Stimulated activated naive B cell treated with anti-CD40 and anti-IgM and Interleukin-4, amounts not matched to agents 10 μg/mL and 1 μg/mL and 100 μg/mL, for 72 hours (primary cell): ENCODE results near the gene SAYSD1.

Source experiments
- ATAC-seq, 2 donors: fragments of 150-1000 bp; cut with Tn5 transposase; replicated peaks; 2 replicates each; pipeline ENCODE4 v1.10.0; 2021; ENCODE audit warnings: moderate library complexity in 1 of 2
- DNase-seq: peaks from one replicate; pipeline ENCODE4 v3.0.0; 2021
- H3K27ac Mint-ChIP-seq: one replicate; pipeline ENCODE4 v1.8.0; 2022; ENCODE audit warnings: mild to moderate bottlenecking, mixed read lengths
- H3K27me3 Mint-ChIP-seq, 2 donors: one replicate each; pipeline ENCODE4 v1.8.0; 2022; ENCODE audit warnings: mixed read lengths in 2 of 2
- H3K36me3 Mint-ChIP-seq, 2 donors: one replicate each; pipeline ENCODE4 v1.8.0; 2022; ENCODE audit warnings: mixed read lengths in 2 of 2, mild to moderate bottlenecking in 1 of 2
- H3K4me1 Mint-ChIP-seq, 2 donors: one replicate each; pipeline ENCODE4 v1.8.0; 2022; ENCODE audit warnings: mixed read lengths in 2 of 2, mild to moderate bottlenecking in 1 of 2
- H3K4me3 Mint-ChIP-seq, 2 donors: one replicate each; pipeline ENCODE4 v1.8.0; 2022; ENCODE audit warnings: mild to moderate bottlenecking in 2 of 2, mixed read lengths in 2 of 2, moderate library complexity in 1 of 2
- H3K9me3 Mint-ChIP-seq, 2 donors: one replicate each; pipeline ENCODE4 v1.8.0; 2022; ENCODE audit warnings: mixed read lengths in 2 of 2, mild to moderate bottlenecking in 1 of 2

Gene SAYSD1

DNA sequence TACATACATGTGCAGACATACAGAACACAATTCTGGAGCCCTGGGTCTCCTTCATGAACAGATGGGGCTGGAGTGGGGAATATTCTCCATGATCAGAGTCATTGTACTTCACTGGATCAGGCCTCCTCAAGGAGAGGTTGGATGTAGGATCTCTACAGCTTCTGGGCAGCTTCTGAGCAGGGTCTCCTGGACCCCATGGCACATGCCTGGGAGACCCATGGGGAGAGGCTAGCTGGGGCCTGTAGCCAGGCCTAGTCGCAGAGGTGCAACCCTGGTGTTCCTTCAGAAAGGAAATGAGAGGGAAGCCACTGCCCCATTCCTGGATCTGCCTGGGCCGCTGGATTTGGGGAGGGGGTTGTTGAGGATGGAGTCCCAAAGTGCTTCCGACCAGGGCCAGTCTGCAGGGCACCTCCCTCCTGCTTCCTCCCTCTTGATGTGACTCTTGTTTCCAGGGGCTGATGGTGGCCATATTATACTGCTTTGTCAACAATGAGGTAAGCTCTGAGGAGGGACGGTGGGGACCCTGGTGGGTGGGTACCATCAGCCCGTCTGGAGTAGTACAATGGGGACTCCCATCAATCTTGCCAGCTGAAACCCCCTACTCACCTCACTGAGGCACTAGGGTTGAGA lies 34.6 kb downstream of the SAYSD1 start:
- DNase-seq (no peak), ATAC-seq (no peak)
- Mint-ChIP-seq H3K27ac (no peak overlapping the region), H3K9me3 (no peaks in the 10 kb centered on the region), H3K36me3 (peaks cover 0 to 1% of the 10 kb centered on the region in 2 donors), H3K4me1 (peaks cover 5 to 6% of the 10 kb centered on the region in 2 donors), H3K27me3 (peaks cover 25 to 37% of the 10 kb centered on the region in 2 donors), H3K4me3 (no peak overlapping the region)

DNA sequence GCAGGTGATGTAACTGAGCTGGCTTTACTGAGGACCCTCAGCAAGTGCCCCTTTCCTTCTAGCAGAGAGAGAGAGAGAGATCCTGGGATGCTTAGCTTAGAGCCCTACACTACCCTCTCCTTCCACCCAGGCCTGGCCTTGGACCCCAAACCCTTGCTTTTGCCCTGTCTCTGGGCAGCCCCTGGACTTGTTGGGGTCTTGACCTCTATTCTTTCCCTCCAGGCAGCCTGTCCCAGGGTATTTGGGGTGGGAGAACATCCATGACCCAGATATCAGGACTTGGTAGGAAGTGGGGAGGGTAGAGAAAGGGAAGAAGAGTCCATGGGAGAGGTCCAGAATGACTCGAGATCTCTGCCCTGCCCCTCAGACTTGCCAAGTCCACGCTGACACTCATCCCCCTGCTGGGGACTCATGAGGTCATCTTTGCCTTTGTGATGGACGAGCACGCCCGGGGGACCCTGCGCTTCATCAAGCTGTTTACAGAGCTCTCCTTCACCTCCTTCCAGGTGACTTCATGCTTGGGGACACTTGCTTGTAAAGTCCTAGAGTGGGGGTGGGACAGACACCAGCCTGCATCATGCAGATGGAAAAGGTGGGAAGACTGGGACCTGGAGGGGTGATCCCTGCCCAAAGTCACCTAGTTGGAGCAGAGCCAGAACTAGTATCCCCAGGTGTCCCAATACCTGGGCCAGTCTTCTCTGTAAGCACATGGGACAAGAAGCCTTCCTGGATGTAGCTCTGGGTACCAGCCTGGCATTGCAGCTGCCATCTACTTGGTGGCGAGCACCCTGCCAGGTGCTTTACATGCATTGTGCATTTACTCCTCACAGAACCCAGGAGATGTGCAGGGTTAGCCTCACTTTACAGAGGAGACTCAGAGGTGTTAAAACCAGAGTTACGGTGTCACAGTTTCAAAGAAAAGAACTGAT lies 35.5 kb downstream of the SAYSD1 start:
- H3K4me1 Mint-ChIP-seq = peaks cover 5 to 6% of the 10 kb centered on the region in 2 donors
- no peak for DNase-seq
- H3K4me3 Mint-ChIP-seq = no peak overlapping the region
- peaks cover 30 to 31% of the 10 kb centered on the region in 2 donors for H3K27me3 Mint-ChIP-seq
- no peaks in the 10 kb centered on the region for H3K9me3 Mint-ChIP-seq
- no peak for ATAC-seq
- H3K27ac Mint-ChIP-seq = no peak overlapping the region
- peaks cover 0 to 1% of the 10 kb centered on the region in 2 donors for H3K36me3 Mint-ChIP-seq

DNA sequence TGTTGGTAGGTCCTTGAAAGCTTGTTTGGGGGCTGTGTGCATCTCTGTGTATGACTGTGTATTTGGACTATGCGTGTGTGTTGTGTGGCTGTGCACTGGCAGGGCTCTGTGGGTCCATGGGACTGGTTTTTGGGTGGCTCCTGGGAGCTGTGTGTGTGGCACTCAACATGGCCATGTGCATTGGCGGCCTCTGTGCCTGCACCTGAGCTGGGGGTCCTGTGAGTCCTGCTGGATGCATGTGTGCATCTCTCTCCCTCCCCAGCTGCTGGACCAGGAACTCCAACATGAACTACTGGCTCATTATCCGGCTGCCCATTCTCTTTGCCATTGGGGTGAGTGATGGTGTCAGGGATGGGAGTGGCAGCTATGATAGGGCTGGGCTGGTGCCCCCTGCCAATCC lies 36.3 kb downstream of the SAYSD1 start:
- DNase-seq (no peak), ATAC-seq (no peak)
- Mint-ChIP-seq H3K36me3 (peaks cover 0 to 1% of the 10 kb centered on the region in 2 donors), H3K27me3 (peaks cover 27 to 29% of the 10 kb centered on the region in 2 donors), H3K4me1 (peaks cover 4 to 6% of the 10 kb centered on the region in 2 donors), H3K27ac (no peak overlapping the region), H3K9me3 (no peaks in the 10 kb centered on the region), H3K4me3 (no peak overlapping the region)

DNA sequence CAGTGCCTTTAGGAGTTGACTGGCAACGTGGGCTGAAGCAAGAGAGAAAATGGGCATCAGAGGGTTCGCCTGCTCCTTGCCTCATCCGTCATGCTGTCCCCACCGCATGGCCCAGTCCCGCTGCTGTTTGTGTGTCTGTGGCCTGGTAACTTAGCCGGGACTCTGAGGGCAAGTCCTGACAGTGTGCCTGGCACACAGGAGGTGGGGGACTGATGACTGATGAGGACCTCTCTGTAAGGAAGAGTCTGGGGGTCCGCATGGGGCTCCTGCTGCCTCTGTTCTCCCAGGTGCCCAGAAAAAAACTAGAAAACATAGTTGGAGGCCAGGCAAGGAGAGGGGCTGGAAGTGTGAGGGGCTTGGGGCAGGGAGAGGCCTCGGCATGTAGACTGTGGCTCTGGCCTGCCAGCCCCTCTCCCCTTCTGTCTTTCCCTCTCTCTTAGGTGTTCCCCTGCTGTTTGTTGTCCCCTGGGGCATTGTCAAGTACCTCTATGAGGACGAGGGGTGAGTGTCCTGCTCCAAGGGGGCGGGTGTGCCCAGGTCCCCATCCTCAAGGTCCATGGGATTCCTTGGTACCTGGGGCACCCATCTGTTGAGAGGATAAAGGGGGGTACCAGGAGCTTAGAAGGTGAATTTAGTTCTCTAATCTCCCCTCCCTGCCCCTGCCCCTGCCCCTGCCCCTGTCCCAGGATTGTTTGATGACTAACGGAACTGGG lies 36.9 kb downstream of the SAYSD1 start:
- no peak overlapping the region for H3K4me3 Mint-ChIP-seq
- H3K36me3 Mint-ChIP-seq = no peaks in the 10 kb centered on the region
- no peak overlapping the region for H3K27ac Mint-ChIP-seq
- H3K27me3 Mint-ChIP-seq = peaks cover 20 to 26% of the 10 kb centered on the region in 2 donors
- DNase-seq = no peak
- peaks cover 0 to 6% of the 10 kb centered on the region in 2 donors for H3K4me1 Mint-ChIP-seq
- no peaks in the 10 kb centered on the region for H3K9me3 Mint-ChIP-seq
- ATAC-seq = no peak

DNA sequence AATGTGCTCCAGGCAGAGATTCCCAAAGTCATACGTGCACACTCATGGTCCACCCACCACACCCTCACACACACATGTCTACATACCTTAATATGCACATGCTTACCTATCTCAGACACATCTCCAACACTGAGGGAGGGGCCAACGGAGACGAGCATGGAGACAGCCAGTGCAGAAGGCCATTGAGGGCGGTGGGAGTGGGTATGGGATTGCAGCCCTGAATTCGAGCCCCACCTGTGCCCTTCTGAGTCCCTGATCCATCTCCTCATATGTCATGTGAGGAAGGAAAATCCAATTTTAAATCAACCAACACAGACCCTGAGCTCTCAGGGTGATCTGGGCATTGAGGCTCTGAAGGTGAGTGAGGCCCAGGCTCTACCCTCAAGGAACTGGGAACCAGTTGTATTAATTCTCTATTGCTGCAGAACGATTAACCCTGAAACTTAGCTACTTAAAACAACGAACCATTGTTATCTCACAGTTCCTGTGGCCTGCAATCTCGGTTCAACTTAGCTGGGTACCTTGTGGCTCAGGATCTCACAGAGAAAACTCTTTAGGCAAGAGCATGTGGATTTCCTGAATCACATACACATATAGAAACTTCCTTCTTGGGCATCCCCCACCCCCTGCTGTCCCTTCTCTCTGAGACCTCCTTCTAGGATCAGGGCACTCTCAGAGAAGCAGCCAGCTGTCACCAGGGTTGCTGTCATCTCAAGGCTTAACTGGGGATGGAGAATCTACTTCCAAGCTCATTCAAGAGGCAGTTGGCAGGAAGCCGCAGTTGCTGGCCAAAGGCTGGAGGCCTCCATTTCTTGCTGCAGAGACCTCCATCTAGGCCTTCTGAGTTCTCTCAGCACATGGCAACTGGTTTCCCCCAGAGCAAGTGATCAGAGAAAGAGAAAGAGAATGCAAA lies 38.1 kb downstream of the SAYSD1 start:
- no peaks in the 10 kb centered on the region for H3K36me3 Mint-ChIP-seq
- H3K27me3 Mint-ChIP-seq = peaks cover 23 to 28% of the 10 kb centered on the region in 2 donors
- DNase-seq (no peak), ATAC-seq (peak in 1 of 2 donors; percentile 45)
- H3K27ac Mint-ChIP-seq = no peak overlapping the region
- no peak overlapping the region for H3K4me3 Mint-ChIP-seq
- no peaks in the 10 kb centered on the region for H3K9me3 Mint-ChIP-seq
- H3K4me1 Mint-ChIP-seq = peaks cover 0 to 2% of the 10 kb centered on the region in 2 donors

DNA sequence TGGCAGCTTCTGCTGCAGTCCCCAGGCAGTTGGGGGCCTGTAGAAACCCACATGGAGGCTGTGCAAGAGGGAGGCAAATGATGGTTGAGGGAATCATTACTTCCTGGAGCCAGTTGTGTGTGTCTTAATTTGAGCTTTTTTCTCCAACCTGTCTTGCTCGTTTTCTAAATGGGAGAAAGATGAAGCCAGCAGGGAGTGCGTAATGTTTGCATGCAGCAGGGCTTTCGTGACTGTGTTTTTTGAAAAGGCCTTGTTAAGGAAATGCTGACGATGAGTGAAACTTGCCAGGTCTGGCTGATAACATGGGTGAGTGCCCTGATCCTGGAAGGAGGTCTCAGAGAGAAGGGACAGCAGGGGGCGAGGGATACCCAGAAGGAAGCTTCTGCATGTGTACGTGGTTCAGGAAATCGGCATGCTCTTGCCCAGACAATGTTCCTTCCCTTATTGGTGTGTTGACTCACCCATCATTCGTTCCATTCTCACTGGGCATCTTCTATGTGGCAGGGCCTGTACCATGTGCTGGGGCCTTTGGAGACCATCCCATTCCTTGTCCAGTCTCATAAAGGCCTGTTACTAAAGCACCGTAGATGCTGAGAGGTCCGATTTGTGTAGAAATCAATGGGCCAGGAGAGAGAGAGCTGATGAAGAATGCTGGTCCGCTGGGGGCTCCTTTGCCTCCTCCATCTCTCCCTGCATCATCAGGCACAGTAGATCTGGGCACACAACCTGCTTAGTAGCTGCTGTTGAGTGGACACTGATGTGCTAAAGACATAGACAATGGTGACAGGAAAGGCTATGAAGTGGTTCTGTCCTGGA lies 39.0 kb downstream of the SAYSD1 start:
- H3K36me3 Mint-ChIP-seq = no peaks in the 10 kb centered on the region
- ATAC-seq = no peak
- no peak overlapping the region for H3K27ac Mint-ChIP-seq
- H3K9me3 Mint-ChIP-seq = no peaks in the 10 kb centered on the region
- H3K4me3 Mint-ChIP-seq = no peak overlapping the region
- DNase-seq = no peak
- peaks cover 23 to 32% of the 10 kb centered on the region in 2 donors for H3K27me3 Mint-ChIP-seq
- peaks cover 0 to 2% of the 10 kb centered on the region in 2 donors for H3K4me1 Mint-ChIP-seq

DNA sequence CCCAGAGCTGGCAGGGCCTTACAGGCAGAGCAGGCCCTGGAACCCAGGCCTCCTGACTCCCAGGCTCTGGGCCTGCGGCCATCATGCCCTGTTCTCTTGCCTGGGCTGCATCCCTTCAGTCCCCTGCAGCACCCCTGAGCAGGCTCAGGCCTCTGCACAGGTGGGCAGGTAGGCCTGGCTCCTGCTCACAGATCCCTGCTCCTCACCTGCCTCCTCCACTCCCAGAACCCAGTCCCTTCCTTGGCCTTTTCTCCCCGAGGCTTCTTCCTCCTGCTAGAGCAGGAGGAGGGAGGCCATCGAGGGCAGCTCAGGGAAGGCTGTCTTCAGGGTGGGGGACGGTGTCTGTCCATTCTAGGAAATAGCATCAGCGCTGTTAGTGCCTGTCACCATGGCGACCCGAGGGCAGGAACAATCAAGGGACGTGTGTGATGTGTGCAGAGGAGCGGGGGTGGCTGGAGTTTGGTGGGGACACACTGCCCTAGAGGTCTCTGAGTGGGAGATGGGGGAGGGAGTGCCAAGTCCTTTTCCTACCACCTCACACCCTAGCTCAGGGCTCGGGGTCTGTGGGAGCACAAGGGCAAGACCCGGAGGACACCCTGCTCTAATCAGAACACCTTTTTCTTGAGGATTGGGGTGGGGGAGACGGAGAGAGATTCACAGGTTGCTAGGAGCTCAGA lies 39.8 kb downstream of the SAYSD1 start:
- ATAC-seq (no peak), DNase-seq (no peak)
- Mint-ChIP-seq H3K9me3 (no peaks in the 10 kb centered on the region), H3K4me3 (no peak overlapping the region), H3K4me1 (peaks cover 0 to 2% of the 10 kb centered on the region in 2 donors), H3K27ac (no peak overlapping the region), H3K27me3 (peaks cover 23 to 32% of the 10 kb centered on the region in 2 donors), H3K36me3 (no peaks in the 10 kb centered on the region)

DNA sequence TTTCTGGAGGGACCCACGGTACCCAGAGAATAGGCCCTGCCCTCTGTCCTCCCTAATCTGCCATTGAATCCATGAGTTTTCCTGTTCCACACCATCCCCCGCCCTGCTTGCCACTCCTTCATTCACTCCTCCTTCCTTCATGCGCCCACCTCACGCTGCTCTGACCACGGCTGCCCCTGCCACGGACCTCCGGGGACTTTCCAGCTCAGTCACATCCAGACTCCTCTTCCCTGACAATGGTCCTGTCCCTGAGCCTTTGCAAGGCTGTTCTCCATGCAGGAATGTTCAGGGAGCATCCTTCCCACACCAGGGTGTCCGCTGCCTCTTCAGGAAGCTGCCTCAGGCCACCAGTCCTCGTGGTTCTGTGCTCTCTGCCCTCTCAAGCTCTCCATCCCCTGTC lies 40.5 kb downstream of the SAYSD1 start:
- H3K4me1 Mint-ChIP-seq = peaks cover 0 to 2% of the 10 kb centered on the region in 2 donors
- no peak for ATAC-seq
- H3K27ac Mint-ChIP-seq = no peak overlapping the region
- no peaks in the 10 kb centered on the region for H3K9me3 Mint-ChIP-seq
- no peak for DNase-seq
- no peak overlapping the region for H3K4me3 Mint-ChIP-seq
- H3K27me3 Mint-ChIP-seq = peaks cover 23 to 31% of the 10 kb centered on the region in 2 donors
- H3K36me3 Mint-ChIP-seq = no peaks in the 10 kb centered on the region

DNA sequence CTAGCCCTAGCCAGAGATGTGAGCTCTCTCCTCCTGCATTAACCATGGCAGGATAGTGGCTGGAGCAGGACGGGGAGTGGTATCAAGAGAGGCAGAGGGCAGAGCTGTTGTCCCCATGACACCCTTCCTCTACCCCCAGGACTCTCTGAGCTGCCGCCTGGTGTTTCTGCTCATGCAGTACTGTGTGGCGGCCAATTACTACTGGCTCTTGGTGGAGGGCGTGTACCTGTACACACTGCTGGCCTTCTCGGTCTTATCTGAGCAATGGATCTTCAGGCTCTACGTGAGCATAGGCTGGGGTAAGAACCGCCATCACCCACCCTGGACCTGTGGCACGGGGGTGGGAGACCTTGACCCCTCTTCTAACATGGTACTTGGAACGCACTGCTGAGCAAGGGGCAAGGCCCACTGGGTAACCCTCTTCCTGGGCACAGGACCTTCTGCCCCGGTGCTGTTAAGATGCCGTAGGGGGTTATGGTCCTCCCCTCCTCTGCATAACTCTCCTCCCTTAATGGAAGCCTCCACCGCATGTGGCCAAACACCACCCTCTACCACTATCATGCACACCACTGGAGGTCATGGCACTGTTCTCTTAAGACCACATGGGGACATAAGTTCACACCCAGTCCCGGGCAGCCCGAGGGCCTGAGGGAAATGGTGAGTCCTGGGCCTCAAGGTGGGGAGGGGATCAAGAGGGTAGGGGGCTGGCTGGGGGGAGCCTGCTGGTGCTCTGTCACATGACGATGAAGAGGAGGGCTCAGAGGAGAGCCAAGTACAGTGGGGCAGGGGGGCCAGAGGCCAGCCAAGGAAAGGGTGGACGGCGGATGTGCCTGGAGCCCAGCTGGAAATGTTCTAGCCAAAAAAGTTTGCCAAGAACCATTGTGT lies 41.3 kb downstream of the SAYSD1 start:
- Mint-ChIP-seq H3K9me3 (no peaks in the 10 kb centered on the region), H3K27ac (no peak overlapping the region), H3K36me3 (no peaks in the 10 kb centered on the region), H3K4me3 (no peak overlapping the region), H3K27me3 (peaks cover 23 to 28% of the 10 kb centered on the region in 2 donors), H3K4me1 (peaks cover 0 to 2% of the 10 kb centered on the region in 2 donors)
- DNase-seq (no peak), ATAC-seq (no peak)

DNA sequence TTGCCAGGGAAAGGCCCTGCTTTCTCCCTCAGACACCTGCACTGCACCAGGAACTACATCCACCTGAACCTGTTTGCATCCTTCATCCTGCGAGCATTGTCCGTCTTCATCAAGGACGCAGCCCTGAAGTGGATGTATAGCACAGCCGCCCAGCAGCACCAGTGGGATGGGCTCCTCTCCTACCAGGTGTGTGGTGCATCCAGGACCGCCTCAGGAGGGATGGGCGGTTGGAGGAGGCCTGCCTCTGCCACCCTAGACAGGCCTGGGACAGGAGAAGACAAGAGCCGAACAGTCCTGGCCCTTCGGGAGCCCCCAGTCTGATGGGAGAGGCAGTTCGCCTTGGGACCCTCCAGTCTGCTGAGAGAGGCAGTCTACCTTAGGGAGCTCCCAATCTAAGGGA lies 42.2 kb downstream of the SAYSD1 start:
- no peak for DNase-seq
- Mint-ChIP-seq H3K9me3 (no peaks in the 10 kb centered on the region), H3K4me3 (no peak overlapping the region), H3K36me3 (no peaks in the 10 kb centered on the region), H3K4me1 (peaks cover 0 to 2% of the 10 kb centered on the region in 2 donors), H3K27ac (no peak overlapping the region), H3K27me3 (peaks cover 21 to 23% of the 10 kb centered on the region in 2 donors)
- no peak for ATAC-seq

DNA sequence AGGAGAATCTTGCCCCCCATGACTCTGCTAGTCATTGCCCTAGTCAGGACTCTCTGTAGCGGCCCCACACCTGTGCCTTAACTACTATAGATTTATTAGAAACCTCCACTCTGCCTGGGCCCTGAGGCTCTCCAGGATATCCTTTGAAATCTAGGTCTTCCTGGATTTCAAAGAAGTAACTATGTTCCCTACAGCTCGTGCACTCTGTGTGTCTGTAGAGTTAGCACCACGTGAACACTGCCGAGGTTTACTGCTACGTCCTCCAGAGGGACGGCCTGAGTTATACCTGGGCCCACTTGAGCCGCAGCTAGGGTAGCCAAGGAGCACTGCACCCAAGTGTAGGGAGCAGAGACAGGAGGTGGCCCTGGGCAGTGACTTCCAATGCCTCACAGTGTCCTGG lies 46.6 kb downstream of the SAYSD1 start:
- Mint-ChIP-seq H3K4me3 (no peak overlapping the region), H3K9me3 (no peaks in the 10 kb centered on the region)
- ATAC-seq = no peak

DNA sequence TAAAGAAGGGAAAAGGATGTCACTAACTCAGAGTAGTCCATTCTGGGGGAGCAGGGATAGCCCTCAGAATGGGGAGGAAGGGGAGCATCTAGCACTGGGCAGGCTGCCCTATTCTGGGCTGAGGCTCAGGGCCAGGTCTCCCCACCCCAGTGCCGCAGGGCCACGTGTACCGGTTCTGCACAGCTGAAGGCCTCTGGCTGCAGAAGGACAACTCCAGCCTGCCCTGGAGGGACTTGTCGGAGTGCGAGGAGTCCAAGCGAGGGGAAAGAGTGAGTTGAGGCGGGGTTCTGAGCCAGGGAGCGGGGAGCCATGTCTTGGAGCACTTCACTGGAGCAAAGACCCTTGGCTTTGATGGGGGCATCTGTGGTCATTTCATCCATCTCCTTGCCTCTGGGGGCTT lies 49.4 kb downstream of the SAYSD1 start:
- Mint-ChIP-seq H3K4me3 (no peak overlapping the region), H3K27me3 (peaks cover 16 to 27% of the 10 kb centered on the region in 2 donors), H3K27ac (no peak overlapping the region), H3K4me1 (no peaks in the 10 kb centered on the region), H3K36me3 (no peaks in the 10 kb centered on the region), H3K9me3 (no peaks in the 10 kb centered on the region)
- DNase-seq (no peak), ATAC-seq (no peak)

More for the DNA sequence above, 46.6 kb downstream of the SAYSD1 start:
- no peaks in the 10 kb centered on the region for H3K36me3 Mint-ChIP-seq
- no peak for DNase-seq
- H3K27ac Mint-ChIP-seq = no peak overlapping the region
- H3K27me3 Mint-ChIP-seq = peaks cover 21 to 23% of the 10 kb centered on the region in 2 donors
- no peaks in the 10 kb centered on the region for H3K4me1 Mint-ChIP-seq
